ENCODE results near the gene ZNRF2. TPM values are rescaled to one million over a fixed set of nuclear protein-coding genes. Genes with fewer than 3 reads are reported as not detected.

Gene ZNRF2
- polyA plus RNA-seq, 1 experiment = 1.6 TPM

DNA sequence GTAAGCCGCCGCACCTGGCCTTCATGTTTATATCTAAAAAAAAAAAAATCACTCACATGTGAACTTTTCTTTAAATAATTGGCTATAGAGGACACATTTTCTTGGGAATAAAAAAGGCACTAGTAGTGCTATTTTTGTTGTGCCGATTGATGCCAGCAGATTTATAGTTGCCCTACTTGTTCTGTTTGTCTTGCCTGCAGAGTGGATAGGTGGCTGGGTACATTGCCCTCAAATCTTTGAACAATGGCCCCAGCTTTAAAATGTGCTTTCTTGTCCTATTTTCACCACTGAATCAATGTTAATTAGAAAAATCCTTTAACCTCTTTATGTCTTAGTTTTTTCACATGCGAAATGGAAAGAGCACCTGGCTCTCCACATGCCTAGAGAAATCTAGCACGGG is 30.1 kb upstream of the ZNRF2 start:
- POLR2A ChIA-PET = no interaction called here
- H3K4me3 ChIP-seq (ENCODE audit: low read depth, low read length) = no peak overlapping the region
- DNase-seq (ENCODE audit: low read depth) = no peak
- H3K36me3 ChIP-seq (ENCODE audit: control insufficient read depth, insufficient read depth, low read length) = no peaks in the 10 kb centered on the region
- TF ChIP-seq, protein P1, sequence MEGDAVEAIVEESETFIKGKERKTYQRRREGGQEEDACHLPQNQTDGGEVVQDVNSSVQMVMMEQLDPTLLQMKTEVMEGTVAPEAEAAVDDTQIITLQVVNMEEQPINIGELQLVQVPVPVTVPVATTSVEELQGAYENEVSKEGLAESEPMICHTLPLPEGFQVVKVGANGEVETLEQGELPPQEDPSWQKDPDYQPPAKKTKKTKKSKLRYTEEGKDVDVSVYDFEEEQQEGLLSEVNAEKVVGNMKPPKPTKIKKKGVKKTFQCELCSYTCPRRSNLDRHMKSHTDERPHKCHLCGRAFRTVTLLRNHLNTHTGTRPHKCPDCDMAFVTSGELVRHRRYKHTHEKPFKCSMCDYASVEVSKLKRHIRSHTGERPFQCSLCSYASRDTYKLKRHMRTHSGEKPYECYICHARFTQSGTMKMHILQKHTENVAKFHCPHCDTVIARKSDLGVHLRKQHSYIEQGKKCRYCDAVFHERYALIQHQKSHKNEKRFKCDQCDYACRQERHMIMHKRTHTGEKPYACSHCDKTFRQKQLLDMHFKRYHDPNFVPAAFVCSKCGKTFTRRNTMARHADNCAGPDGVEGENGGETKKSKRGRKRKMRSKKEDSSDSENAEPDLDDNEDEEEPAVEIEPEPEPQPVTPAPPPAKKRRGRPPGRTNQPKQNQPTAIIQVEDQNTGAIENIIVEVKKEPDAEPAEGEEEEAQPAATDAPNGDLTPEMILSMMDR (IDR thresholded peaks at IDR 0.05; ENCODE audit: insufficient read depth, low read depth, low read length) = no peak
- no peaks in the 10 kb centered on the region; the same call in 1 of the 2 replicates for H3K27me3 ChIP-seq (ENCODE audit: control insufficient read depth, insufficient read depth, low read length)
- CTCF ChIA-PET = no interaction called here

DNA sequence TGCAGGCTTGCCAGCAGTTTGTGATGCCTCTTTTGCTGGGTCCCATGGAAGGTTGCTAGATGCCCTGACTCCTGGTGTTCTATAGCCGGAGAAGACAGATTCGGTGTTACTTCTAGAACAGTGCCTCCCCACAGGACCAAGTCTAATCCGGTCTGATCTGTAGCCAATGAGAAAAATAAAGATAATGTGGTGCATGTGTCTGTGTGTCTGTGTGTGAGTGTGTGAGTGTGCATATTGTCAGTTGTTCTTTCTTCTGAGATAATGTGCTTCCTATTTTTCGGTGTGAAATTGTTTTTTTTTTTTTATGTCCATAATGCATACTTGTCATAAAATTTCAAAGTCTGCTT is 29.7 kb upstream of the ZNRF2 start:
- CTCF ChIA-PET = interaction anchor here (1.2 kb wide), 1 partner anchor 9 kb away, joined by 3 read pairs; no protein-coding TSS in a partner anchor
- TF ChIP-seq, protein P1 (IDR thresholded peaks at IDR 0.05; ENCODE audit: insufficient read depth, low read depth, low read length) = no peak

DNA sequence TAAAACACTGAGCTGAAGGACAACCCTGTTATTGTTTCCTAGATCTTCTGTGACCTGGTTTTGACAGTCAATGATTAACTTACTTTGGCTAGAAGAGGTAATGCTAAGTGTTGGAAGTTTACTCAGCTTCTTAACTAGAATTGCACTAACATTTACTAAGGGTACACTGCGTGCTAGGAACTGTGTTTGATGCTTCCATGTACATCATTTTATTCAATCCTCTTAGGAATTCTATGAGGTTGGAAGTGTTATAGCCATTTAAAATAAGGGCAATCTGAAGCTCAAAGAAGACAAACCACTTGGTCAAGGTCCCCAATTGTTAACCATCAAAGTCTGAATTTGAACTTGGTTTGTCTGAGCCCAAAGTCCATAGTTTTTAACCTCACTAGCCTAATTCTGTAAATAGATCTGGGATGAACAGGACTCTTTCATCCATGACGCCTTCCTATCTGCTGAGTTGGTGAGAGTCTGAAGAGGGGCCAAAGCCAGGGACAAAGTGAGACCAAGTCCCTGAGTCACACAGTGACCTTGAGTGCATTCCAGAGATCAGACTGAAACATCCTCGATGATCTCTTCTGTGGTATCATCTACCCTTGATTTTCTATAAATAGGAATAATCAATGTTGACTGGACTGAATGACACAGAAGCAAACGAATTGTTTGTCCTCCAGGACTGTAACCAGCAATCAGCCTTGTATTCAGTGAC is 29.2 kb upstream of the ZNRF2 start:
- TF ChIP-seq, protein P1 (IDR thresholded peaks at IDR 0.05; ENCODE audit: insufficient read depth, low read depth, low read length) = no peak
- DNase-seq (ENCODE audit: low read depth) = no peak
- CTCF ChIA-PET = interaction anchor here (0.8 to 1.2 kb wide), 2 partner anchors 10 to 20 kb away, joined by 3 read pairs; no protein-coding TSS in a partner anchor
- no peak overlapping the region for H3K4me3 ChIP-seq (ENCODE audit: low read depth, low read length)
- no peaks in the 10 kb centered on the region for H3K36me3 ChIP-seq (ENCODE audit: control insufficient read depth, insufficient read depth, low read length)
- H3K27me3 ChIP-seq (ENCODE audit: control insufficient read depth, insufficient read depth, low read length) = no peaks in the 10 kb centered on the region; the same call in 1 of the 2 replicates
- POLR2A ChIA-PET = no interaction called here

More for the DNA sequence above, 29.7 kb upstream of the ZNRF2 start:
- H3K27me3 ChIP-seq (ENCODE audit: control insufficient read depth, insufficient read depth, low read length) = no peaks in the 10 kb centered on the region; the same call in 1 of the 2 replicates
- no peaks in the 10 kb centered on the region for H3K36me3 ChIP-seq (ENCODE audit: control insufficient read depth, insufficient read depth, low read length)
- no peak for DNase-seq (ENCODE audit: low read depth)
- H3K4me3 ChIP-seq (ENCODE audit: low read depth, low read length) = no peak overlapping the region
- POLR2A ChIA-PET = no interaction called here

DNA sequence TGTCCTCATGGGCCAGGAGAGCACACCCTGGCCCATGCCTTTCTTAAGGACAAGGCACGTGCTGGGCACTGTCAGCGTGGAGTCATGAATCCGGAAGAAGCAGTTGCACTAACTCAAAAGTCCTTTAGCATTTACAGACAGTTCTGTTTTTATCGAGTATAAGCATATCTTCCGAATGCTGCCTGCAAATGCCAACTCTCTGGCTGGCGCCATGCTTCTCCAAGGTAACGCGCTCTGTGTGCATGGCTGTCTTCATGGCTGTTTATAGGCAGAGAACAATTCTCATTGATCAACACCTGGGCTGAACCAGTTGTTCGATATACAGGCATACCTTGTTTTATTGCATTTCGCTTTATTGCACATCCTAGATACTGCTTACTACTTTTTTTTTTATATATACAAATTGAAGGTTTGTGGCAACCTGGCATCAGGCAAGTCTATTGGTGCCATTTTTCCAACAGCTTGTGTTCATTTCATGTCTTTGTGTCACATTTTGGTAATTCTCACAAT is 28.0 kb upstream of the ZNRF2 start:
- Histone ChIP-seq H3K27me3 (ENCODE audit: control insufficient read depth, insufficient read depth, low read length) (no peaks in the 10 kb centered on the region; the same call in 1 of the 2 replicates), H3K4me3 (ENCODE audit: low read depth, low read length) (no peak overlapping the region), H3K36me3 (ENCODE audit: control insufficient read depth, insufficient read depth, low read length) (no peaks in the 10 kb centered on the region)
- no peak for DNase-seq (ENCODE audit: low read depth)
- CTCF ChIA-PET = interaction anchor here (0.8 kb wide), 1 partner anchor 19 kb away, joined by 3 read pairs; no protein-coding TSS in a partner anchor
- POLR2A ChIA-PET = no interaction called here
- TF ChIP-seq, protein P1 (IDR thresholded peaks at IDR 0.05; ENCODE audit: insufficient read depth, low read depth, low read length) = no peak

DNA sequence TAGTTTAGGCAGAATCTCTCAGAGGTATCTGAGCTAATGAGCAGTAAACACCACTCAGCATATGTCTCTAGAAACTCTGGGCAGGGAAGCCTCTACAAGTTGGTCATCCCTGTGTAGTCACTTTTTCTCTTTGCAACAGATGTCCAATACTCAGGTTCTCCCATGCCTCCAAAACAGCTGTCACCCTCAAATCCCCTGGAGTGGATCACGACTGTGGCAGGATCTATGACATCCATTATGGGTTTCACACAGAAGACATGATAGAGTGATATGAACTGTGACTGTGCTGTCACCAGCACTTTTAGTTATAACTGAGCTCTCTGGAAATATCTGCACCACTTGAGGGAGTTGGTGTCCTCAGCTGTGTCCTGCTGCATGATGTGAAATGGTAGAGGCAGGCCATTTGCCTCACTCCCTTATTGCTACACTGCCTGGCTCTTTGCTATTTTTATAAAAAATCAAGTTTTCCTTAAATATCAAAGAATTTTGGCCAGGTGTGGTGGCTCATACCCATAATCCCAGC is 24.1 kb upstream of the ZNRF2 start:
- TF ChIP-seq, protein P1 (IDR thresholded peaks at IDR 0.05; ENCODE audit: insufficient read depth, low read depth, low read length) = no peak
- H3K36me3 ChIP-seq (ENCODE audit: control insufficient read depth, insufficient read depth, low read length) = no peaks in the 10 kb centered on the region
- H3K4me3 ChIP-seq (ENCODE audit: low read depth, low read length) = no peak overlapping the region
- H3K27me3 ChIP-seq (ENCODE audit: control insufficient read depth, insufficient read depth, low read length) = no peaks in the 10 kb centered on the region; the same call in 1 of the 2 replicates
- ChIA-PET POLR2A (no interaction called here), CTCF (no interaction called here)
- no peak for DNase-seq (ENCODE audit: low read depth)
